Measurements from ENCODE around the gene SCYL1. TPM values are rescaled to one million over a fixed set of nuclear protein-coding genes. Genes with fewer than 3 reads are reported as not detected.

SCYL1 gene
- total and polyA plus RNA-seq, 2 of the 4 experiments (the other 2 are of a cell fraction), result 96.4 to 150 TPM

DNA sequence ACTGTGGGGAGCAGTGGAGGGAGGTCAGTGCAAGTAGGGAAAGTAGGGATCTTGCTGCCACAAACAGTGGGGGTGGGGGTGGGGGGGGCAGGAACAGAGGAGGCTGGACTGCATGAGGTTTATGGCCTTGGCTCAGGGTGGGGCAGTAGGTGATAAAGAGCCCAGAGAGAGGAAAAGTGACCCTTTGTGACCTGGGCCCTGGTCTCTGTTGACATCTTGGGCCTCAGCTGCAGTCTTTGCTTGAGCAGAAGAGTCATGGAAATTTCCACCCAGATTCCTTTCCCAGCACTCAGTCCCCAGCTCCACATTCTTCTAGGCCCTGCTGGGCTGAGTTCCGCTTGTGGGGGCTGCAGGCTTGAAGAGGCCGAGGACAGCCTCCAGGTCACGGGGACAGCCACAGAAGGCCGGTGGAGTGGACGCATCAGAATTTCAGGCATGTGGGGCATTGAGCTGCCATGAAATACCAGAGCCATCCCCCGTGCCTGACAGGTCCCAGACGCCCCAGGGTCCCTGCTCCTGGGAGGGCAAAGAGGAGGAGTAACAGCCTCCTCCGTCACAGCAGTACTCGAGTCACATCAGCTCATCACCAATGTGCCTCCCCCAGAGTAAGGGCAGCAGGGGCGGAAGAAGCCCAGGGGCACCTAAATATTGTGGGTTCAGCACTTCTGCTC is 35.7 kb upstream of the SCYL1 start (continued):
- no peak for TF ChIP-seq FOS (IDR thresholded peaks at IDR 0.05; ENCODE audit: low read depth, low read length)
- TF ChIP-seq BHLHE40 (IDR thresholded peaks at IDR 0.05; ENCODE audit: low read depth, low read length), result peak; percentile 85

DNA sequence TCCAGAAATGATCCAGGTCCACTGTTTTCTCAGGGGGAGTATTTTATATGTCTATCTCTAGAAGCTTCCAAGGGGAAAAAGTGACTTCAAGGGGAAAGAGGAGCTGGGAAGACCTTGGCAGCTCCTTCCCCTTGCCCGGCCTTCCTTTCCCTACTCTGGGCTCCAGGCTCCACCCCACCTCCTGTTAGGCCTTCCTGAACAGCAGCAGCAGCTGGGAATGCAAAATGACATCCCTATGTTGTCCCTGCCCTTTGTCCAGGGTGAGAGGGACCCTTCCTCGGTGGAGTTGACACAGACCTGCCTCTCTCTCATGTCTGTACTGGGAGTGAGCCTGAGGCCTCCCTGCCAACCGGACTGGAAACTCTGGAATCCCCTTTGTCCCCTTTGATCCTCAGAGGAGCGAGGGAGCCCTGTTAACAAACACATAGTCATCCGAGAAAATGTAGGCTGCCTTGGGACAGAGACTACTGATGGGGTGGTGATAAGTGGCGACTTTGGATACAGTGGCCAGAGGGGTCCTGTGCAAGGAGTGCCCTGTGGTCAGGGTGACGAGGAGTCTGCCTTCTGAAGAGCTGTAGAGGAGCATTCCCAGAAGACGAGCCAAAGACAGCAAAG is 35.1 kb upstream of the SCYL1 start:
- H3K4me3 ChIP-seq (ENCODE audit: insufficient read depth, low read depth, low read length), result no peak overlapping the region
- peak overlapping the region; percentile 78 to 93 for H4K8ac ChIP-seq (ENCODE audit: low read depth in 2 of 2, low read length in 2 of 2)
- no peaks in the 10 kb centered on the region for H3K36me3 ChIP-seq (ENCODE audit: control insufficient read depth, insufficient read depth, low read length)
- ATAC-seq (ENCODE audit: low read depth) (no peak), DNase-seq (no peak)
- TF ChIP-seq MAFK (IDR thresholded peaks at IDR 0.05; ENCODE audit: low read depth, low read length) (no peak), RFX5 (IDR thresholded peaks at IDR 0.05; ENCODE audit: low read depth, low read length) (no peak), POLR2A (IDR thresholded peaks at IDR 0.05; ENCODE audit: low read depth, low read length) (peak; percentile 61), MAZ (IDR thresholded peaks at IDR 0.05; ENCODE audit: borderline replicate concordance, low read depth, low read length) (no peak), SMC3 (IDR thresholded peaks at IDR 0.05; ENCODE audit: low read depth, low read length) (no peak)
- dilution Hi-C loops (cut with HindIII; ENCODE audit: low sequenced_read_pairs, unreplicated experiment), result no loop called here
- H3K4ac ChIP-seq (ENCODE audit: low read depth, low read length), result peak overlapping the region; percentile 98
- peak overlapping the region; percentile 69 for H3K9ac ChIP-seq (ENCODE audit: low read depth, low read length)
- H3K18ac ChIP-seq (ENCODE audit: low read depth, low read length), result peak overlapping the region; percentile 90
- H3K27me3 ChIP-seq (ENCODE audit: control insufficient read depth, insufficient read depth, low read length), result no peaks in the 10 kb centered on the region
- peaks cover 57% of the 10 kb centered on the region for H3K4me1 ChIP-seq (ENCODE audit: control insufficient read depth, insufficient read depth, low read length)
- intact Hi-C loops (cut with micrococcal nuclease), result no loop called here
- no CpG with 5 or more reads among the region's 8 CpGs for WGBS, 2 experiments (ENCODE audit: extremely low coverage in 2 of 2, insufficient read length in 1 of 2)
- H2BK5ac ChIP-seq (ENCODE audit: low read depth, low read length, poor library complexity, severe bottlenecking), result peak overlapping the region; percentile 93
- BruUV-seq (replicated peaks), result no TSS peak
- POLR2A ChIA-PET (ENCODE audit: unreplicated experiment), result interaction anchor here (0.6 to 9.6 kb wide), 8 partner anchors 11 to 69 kb away, joined by 3 to 400 read pairs (median 10); partner anchors contain the start of genes MALAT1 and NEAT1
- peak overlapping the region; percentile 91 for H3K56ac ChIP-seq (ENCODE audit: extremely low read depth, insufficient read depth, low read length)
- H2AK5ac ChIP-seq (ENCODE audit: low read depth, low read length), result peak overlapping the region; percentile 98
- H2AFZ ChIP-seq (replicated peaks; ENCODE audit: low read length, poor library complexity), result peak overlapping the region; percentile 77
- peak overlapping the region; percentile 87 for H2BK15ac ChIP-seq (ENCODE audit: low read depth, low read length)
- peaks cover 23% of the 10 kb centered on the region for H3K9me1 ChIP-seq (ENCODE audit: insufficient read depth, low read length)
- H2AK9ac ChIP-seq (replicated peaks; ENCODE audit: low read depth, low read length, poor library complexity), result peak overlapping the region; percentile 97
- H2BK20ac ChIP-seq (ENCODE audit: low read depth, low read length), result peak overlapping the region; percentile 96
- CTCF ChIA-PET, result interaction anchor here (0.9 to 1.4 kb wide), 2 partner anchors 10 to 18 kb away, joined by 3 to 5 read pairs; partner anchors contain the start of gene MALAT1
- peak overlapping the region; percentile 70 for H3K23ac ChIP-seq (ENCODE audit: low read depth, low read length)
- H3K9me3 ChIP-seq (ENCODE audit: control insufficient read depth, insufficient read depth, low read length), result no peaks in the 10 kb centered on the region
- peak overlapping the region; percentile 97 for H2BK120ac ChIP-seq (ENCODE audit: low read depth, low read length)
- peak overlapping the region; percentile 85 for H3K27ac ChIP-seq (ENCODE audit: insufficient read depth, low read length)
- peak overlapping the region; percentile 23 for H3K4me2 ChIP-seq (ENCODE audit: low read depth, low read length)
- H4K5ac ChIP-seq (ENCODE audit: low read depth, low read length), result peak overlapping the region; percentile 93
- in situ Hi-C loops (cut with MboI; ENCODE audit: low sequenced_read_pairs), result no loop called here
- peak overlapping the region; percentile 97 for H4K91ac ChIP-seq (ENCODE audit: insufficient read depth, low read depth, low read length)
- H4K20me1 ChIP-seq (ENCODE audit: insufficient read depth, low read length), result no peaks in the 10 kb centered on the region; the same call in 1 of the 2 replicates
- H3K14ac ChIP-seq (replicated peaks; ENCODE audit: low read depth, low read length), result peak overlapping the region; percentile 78
- H3K79me1 ChIP-seq (ENCODE audit: low read depth in 1 of 2, low read length in 2 of 2), result peaks cover 18 to 72% of the 10 kb centered on the region in 2 experiments

All from IMR-90 (cell line).